RWPE1 (cell line): ENCODE results near the gene ZNF761.
A peak's percentile ranks its signal among the peaks of the same experiment; 100 is the strongest.

Experiments used
- CTCF ChIA-PET: fragments of 350-600 bp; sonication (Branson Sonifier 250); formaldehyde crosslinking; extraction: SDS; loops from one replicate; lab custom pipeline; 2021; lab: Yijun Ruan, JAX
- POLR2A ChIA-PET: fragments of 400-600 bp; formaldehyde crosslinking; extraction: SDS; loops from one replicate; lab custom pipeline; 2020; ENCODE audit warnings: antibody characterized with exemption; ENCODE audit not compliant: low non-redundant PET; lab: Yijun Ruan, JAX
- DNase-seq: peaks from one replicate; pipeline ENCODE4 v3.0.0; 2012; ENCODE audit warnings: low spot score
- H3K27ac ChIP-seq: fragments of 450-650 bp; 2 replicates; pipeline ENCODE4 v1.5.1; 2017
- TF ChIP-seq, protein P1 (sequence below): fragments of 450-650 bp; conservative IDR thresholded peaks from 2 replicates; pipeline ENCODE4 v1.5.1; 2017; ENCODE audit warnings: low read depth, mild to moderate bottlenecking

ZNF761 gene

DNA sequence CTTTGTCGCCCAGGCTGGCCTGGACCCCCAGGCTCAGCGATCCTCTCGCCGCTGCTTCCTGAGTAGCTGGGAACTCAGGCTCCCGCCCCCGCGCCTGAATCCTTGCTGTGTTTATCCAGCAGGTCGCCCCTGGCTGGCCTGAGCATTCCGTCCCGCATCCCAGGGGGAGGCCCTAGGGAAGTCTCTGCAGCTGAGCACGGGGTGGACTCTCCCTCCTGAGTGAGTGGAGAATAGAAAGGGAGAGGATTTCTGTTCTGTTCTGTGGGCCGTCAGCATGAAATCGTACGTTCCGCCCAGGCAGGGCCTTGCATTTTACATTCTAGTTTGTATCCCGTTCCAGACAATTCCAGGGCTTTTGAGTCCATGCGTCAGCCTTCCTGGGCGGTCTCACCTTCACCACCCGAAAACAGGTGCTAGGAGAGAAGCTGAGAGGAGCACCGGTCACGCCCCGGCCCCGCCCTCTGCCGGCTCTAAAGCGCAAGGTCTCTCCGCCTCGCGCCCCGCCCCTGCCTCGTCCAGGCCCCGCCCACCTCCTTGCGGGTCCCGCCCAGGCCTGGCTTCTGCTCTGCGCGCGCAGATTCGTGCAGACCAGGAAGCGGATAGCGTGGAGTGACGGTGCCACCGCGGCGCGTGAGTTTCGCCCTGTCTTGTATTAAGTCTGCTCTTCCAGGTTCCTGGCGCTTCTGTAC lies at the start of gene ZNF761:
ZNF761 (plus strand) TSS at position 586 of the 689 bp plus-strand sequence. CDS start 15,285 bp downstream, outside the sequence.
- CTCF ChIA-PET, result interaction anchor here (0.6 kb wide), 1 partner anchor 54 kb away, joined by 3 read pairs; no protein-coding TSS in a partner anchor
- TF ChIP-seq, protein P1, sequence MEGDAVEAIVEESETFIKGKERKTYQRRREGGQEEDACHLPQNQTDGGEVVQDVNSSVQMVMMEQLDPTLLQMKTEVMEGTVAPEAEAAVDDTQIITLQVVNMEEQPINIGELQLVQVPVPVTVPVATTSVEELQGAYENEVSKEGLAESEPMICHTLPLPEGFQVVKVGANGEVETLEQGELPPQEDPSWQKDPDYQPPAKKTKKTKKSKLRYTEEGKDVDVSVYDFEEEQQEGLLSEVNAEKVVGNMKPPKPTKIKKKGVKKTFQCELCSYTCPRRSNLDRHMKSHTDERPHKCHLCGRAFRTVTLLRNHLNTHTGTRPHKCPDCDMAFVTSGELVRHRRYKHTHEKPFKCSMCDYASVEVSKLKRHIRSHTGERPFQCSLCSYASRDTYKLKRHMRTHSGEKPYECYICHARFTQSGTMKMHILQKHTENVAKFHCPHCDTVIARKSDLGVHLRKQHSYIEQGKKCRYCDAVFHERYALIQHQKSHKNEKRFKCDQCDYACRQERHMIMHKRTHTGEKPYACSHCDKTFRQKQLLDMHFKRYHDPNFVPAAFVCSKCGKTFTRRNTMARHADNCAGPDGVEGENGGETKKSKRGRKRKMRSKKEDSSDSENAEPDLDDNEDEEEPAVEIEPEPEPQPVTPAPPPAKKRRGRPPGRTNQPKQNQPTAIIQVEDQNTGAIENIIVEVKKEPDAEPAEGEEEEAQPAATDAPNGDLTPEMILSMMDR, result no peak
- peak; percentile 89 for DNase-seq
- POLR2A ChIA-PET, result interaction anchor here (0.7 kb wide), 1 partner anchor 18 kb away, joined by 3 read pairs; no protein-coding TSS in a partner anchor
- H3K27ac ChIP-seq, result peak within 1 kb of the TSS; percentile 80

DNA sequence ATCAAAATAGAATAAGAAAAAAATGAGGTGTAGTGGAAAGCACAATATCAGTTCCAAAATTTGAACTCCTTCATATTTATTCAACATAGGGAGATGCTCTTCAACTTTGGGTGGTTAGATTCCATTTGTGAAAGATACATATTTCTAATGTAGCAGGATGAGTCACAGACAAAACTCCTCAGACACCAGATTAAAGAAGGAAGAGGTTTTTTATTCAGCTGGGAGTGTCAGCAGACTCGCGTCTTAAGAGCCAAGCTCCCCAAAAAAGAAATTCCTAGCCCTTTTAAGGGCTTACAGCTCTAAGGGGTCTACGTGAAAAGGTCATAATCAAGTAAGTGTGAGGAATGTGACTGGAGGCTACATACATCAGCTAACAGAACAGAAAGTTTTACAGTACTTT lies 43.6 kb upstream of the ZNF761 start:
- no peak for DNase-seq
- ChIA-PET CTCF (interaction anchor here (0.6 kb wide), 1 partner anchor 254 kb away, joined by 3 read pairs; no protein-coding TSS in a partner anchor), POLR2A (no interaction called here)
- H3K27ac ChIP-seq, result no peak overlapping the region
- TF ChIP-seq, protein P1, result no peak

GRCh38 chr19:53388904-53389303 lies 42.9 kb upstream of the ZNF761 start:
- DNase-seq, result no peak
- H3K27ac ChIP-seq, result no peak overlapping the region
- CTCF ChIA-PET, result no interaction called here
- POLR2A ChIA-PET, result no interaction called here
- TF ChIP-seq, protein P1, result no peak

DNA sequence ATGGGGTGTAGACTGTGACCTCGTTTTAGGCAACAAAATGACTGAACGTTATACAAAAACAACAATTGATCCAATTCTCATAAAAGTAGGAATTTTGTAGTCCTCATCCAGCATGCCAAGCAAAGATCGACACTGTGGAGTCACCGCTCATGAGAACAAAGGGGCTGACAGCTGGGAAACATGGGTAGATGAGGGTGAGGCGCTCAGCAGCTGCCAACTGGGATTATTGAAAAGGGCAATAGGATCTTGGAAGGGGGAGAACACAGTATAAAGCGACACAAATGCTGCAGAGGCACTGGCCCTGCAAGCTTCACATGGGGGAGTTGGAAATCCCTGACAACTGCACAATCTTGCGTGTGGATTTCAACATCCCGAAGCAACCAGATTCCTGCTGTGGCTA lies 42.2 kb upstream of the ZNF761 start:
- H3K27ac ChIP-seq, result no peak overlapping the region
- ChIA-PET POLR2A (interaction anchor here (0.5 kb wide), 1 partner anchor 202 kb away, joined by 5 read pairs; no protein-coding TSS in a partner anchor), CTCF (no interaction called here)
- TF ChIP-seq, protein P1, result no peak
- DNase-seq, result no peak

DNA sequence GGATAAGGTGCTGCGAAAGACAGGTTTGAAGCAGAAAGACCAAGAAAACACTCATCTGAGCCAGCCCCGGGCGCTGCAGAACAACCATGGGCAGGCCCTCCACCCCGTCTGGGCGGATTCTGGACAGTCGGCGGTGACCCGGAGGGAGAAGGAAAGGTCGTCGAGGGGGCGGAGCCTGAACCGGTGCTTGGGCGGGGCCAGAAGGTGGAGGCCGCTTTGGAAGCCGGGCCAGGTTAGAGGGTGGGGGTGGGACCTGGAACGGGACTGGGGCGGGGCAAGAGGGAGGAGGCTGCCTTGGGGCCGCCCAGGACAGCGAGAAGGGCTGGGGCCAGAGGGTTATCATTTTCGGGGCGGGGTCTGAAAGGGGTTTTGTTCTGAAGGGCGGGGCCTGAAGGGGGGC lies 41.8 kb upstream of the ZNF761 start:
- H3K27ac ChIP-seq, result no peak overlapping the region
- POLR2A ChIA-PET, result interaction anchor here (0.5 kb wide), 1 partner anchor 202 kb away, joined by 5 read pairs; no protein-coding TSS in a partner anchor
- TF ChIP-seq, protein P1, result no peak
- DNase-seq, result no peak
- CTCF ChIA-PET, result no interaction called here

- no peak for DNase-seq
- POLR2A ChIA-PET, result interaction anchor here (0.6 kb wide), 1 partner anchor 1650 kb away, joined by 4 read pairs; no protein-coding TSS in a partner anchor
- CTCF ChIA-PET, result interaction anchor here (0.6 kb wide), 1 partner anchor 56 kb away, joined by 3 read pairs; no protein-coding TSS in a partner anchor
- TF ChIP-seq, protein P1, result no peak
- peak overlapping the region; percentile 88 for H3K27ac ChIP-seq
These were observed 37.2 kb upstream of the ZNF761 start for GRCh38 chr19:53394522-53394973.
